ENCODE data around the gene ARRDC1. TPM values are rescaled to one million over a fixed set of nuclear protein-coding genes. Genes with fewer than 3 reads are reported as not detected.
A peak's percentile ranks its signal among the peaks of the same experiment; 100 is the strongest.

ARRDC1 gene
- polyA plus RNA-seq, 1 donor from 2014 or later = 53.4 TPM

GRCh38 chr9:137590469-137591383 lies 14.8 kb upstream of the ARRDC1 start, which contains the start of gene ZMYND19:
TSS of gene ZMYND19 (minus strand) at chr9:137590512. CDS start at chr9:137590263, 249 bp downstream.
- Histone ChIP-seq H3K9me2 (ENCODE audit: insufficient read depth, low read length) (no peaks in the 10 kb centered on the region), H3F3A (ENCODE audit: insufficient read depth, low read length, poor library complexity, severe bottlenecking) (no peaks in the 10 kb centered on the region), H2AFZ (ENCODE audit: low read depth, low read length) (peak within 1 kb of the TSS; percentile 60), H3K36me3 (ENCODE audit: insufficient read depth, low read length) (no peaks in the 10 kb centered on the region), H3K27me3 (ENCODE audit: insufficient read depth, low read depth, low read length) (no peaks in the 10 kb centered on the region), H3K9me3 (ENCODE audit: low read length) (no peaks in the 10 kb centered on the region), H3K4me3 (ENCODE audit: low read length) (peak within 1 kb of the TSS; percentile 95), H3K4me2 (ENCODE audit: low read length) (peak within 1 kb of the TSS; percentile 82), H3K9ac (ENCODE audit: low read length) (peak within 1 kb of the TSS; percentile 73), H3K27ac (ENCODE audit: low read length) (peak within 1 kb of the TSS; percentile 58), H3K79me2 (replicated peaks; ENCODE audit: insufficient read depth, low read length) (peaks cover 11% of the 10 kb centered on the region), H4K20me1 (ENCODE audit: insufficient read depth) (no peaks in the 10 kb centered on the region)
- TF ChIP-seq TAF1 (IDR thresholded peaks at IDR 0.05; ENCODE audit: low read depth) (peak; percentile 81), RAD21 (conservative IDR thresholded peaks at IDR 0.05) (no peak), SMC3 (conservative IDR thresholded peaks at IDR 0.05; ENCODE audit: poor library complexity) (peak; percentile 16), EZH2 (IDR thresholded peaks at IDR 0.05; ENCODE audit: borderline replicate concordance, insufficient read depth, low read length, poor library complexity, severe bottlenecking) (no peak), EP300 (conservative IDR thresholded peaks at IDR 0.05; ENCODE audit: poor library complexity, severe bottlenecking) (peak; percentile 27), POLR2AphosphoS5 (IDR thresholded peaks at IDR 0.05) (peak; percentile 92), REST (IDR thresholded peaks at IDR 0.05; ENCODE audit: borderline replicate concordance) (peak; percentile 87), MXI1 (conservative IDR thresholded peaks at IDR 0.05; ENCODE audit: poor library complexity, severe bottlenecking) (peak; percentile 91)
- TF ChIP-seq, protein P1, sequence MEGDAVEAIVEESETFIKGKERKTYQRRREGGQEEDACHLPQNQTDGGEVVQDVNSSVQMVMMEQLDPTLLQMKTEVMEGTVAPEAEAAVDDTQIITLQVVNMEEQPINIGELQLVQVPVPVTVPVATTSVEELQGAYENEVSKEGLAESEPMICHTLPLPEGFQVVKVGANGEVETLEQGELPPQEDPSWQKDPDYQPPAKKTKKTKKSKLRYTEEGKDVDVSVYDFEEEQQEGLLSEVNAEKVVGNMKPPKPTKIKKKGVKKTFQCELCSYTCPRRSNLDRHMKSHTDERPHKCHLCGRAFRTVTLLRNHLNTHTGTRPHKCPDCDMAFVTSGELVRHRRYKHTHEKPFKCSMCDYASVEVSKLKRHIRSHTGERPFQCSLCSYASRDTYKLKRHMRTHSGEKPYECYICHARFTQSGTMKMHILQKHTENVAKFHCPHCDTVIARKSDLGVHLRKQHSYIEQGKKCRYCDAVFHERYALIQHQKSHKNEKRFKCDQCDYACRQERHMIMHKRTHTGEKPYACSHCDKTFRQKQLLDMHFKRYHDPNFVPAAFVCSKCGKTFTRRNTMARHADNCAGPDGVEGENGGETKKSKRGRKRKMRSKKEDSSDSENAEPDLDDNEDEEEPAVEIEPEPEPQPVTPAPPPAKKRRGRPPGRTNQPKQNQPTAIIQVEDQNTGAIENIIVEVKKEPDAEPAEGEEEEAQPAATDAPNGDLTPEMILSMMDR (IDR thresholded peaks at IDR 0.05; ENCODE audit: poor library complexity, severe bottlenecking) = no peak

DNA sequence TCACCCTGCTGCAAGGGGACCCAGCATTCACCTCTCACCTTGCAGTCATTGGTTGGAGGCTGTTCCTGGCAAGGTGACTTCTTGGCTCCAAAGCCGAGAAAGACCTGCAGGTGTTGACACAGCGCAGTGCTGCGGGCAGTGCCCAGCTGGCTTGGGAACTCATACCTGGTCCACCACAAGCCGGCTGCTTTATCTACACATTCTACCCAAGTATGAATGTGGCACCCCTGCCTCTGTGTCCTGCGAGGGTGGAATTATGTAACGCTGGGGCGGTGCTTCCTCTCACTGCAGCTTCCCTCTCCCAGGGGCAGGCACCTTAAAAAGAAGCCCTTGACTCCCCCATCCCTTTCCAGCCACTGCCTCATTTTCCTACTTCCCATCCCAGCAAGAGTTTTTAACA lies 12.7 kb upstream of the ARRDC1 start:
- H3F3A ChIP-seq (ENCODE audit: insufficient read depth, low read length, poor library complexity, severe bottlenecking) = no peaks in the 10 kb centered on the region
- H3K4me3 ChIP-seq (ENCODE audit: low read length) = no peak overlapping the region
- H3K36me3 ChIP-seq (ENCODE audit: insufficient read depth, low read length) = no peaks in the 10 kb centered on the region
- no peaks in the 10 kb centered on the region for H3K9me3 ChIP-seq (ENCODE audit: low read length)
- no peak overlapping the region for H3K9ac ChIP-seq (ENCODE audit: low read length)
- no peaks in the 10 kb centered on the region for H4K20me1 ChIP-seq (ENCODE audit: insufficient read depth)
- H3K4me2 ChIP-seq (ENCODE audit: low read length) = no peak overlapping the region
- no peak for TF ChIP-seq POLR2AphosphoS5 (IDR thresholded peaks at IDR 0.05)
- no peak for TF ChIP-seq RAD21 (conservative IDR thresholded peaks at IDR 0.05)
- no peak for TF ChIP-seq EP300 (conservative IDR thresholded peaks at IDR 0.05; ENCODE audit: poor library complexity, severe bottlenecking)
- no peak for TF ChIP-seq EZH2 (IDR thresholded peaks at IDR 0.05; ENCODE audit: borderline replicate concordance, insufficient read depth, low read length, poor library complexity, severe bottlenecking)
- H3K9me2 ChIP-seq (ENCODE audit: insufficient read depth, low read length) = no peaks in the 10 kb centered on the region
- no peak overlapping the region for H3K27ac ChIP-seq (ENCODE audit: low read length)
- no peaks in the 10 kb centered on the region for H3K27me3 ChIP-seq (ENCODE audit: insufficient read depth, low read depth, low read length)
- H2AFZ ChIP-seq (ENCODE audit: low read depth, low read length) = no peak overlapping the region
- H3K79me2 ChIP-seq (replicated peaks; ENCODE audit: insufficient read depth, low read length) = peaks cover 11% of the 10 kb centered on the region
